ENCODE results near the gene KLHL8. TPM values are rescaled to one million over a fixed set of nuclear protein-coding genes. Genes with fewer than 3 reads are reported as not detected.

Gene KLHL8
- total RNA-seq: 58.7 TPM

DNA sequence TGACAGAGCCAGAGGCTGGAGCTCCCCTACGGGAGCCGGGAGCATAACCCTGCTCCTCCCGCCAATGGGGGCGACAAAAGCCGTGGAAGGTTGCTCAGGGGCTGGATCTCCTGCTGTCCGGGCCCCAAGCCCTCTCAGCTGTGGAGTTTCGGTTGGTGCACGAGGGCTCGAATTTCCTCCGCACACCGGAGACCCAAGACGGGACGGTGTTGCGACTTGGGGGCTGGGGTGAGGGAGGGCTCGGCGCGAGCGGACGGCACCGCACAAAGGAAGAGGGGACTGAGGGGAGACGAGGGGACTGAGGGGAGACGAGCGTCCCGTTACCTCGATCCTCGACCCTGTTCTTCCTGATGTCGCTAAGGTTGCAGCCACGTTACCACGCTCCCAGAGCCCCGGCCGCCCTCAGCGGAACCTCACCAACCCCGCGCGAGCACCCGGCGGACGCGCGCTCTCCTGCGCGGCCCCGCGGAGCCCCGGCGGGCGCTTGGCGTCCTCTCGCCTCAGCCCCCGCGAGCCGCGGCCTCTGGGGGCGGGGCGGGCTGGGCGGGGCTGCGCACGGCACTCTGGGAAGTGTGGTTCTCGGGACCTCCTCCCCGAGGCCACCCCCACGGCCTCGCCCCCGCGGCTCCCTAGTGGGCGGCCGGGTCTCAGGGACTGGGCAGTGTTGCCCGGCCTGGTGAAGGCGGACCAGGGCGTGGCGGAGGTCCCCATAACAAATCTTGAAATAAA lies at the start of gene KLHL8:
Gene KLHL8 (minus strand): TSS at position 525 of the 729 bp plus-strand sequence. CDS start 25,079 bp downstream, outside the sequence.

Other genes with a start within 250 kb of the KLHL8 start
- 0.27 TPM for gene HSD17B13, start 102.3 kb upstream of the KLHL8 start, total RNA-seq
- gene HSD17B11, start 170.6 kb upstream of the KLHL8 start, total RNA-seq: 30.1 TPM
- 34.5 TPM for gene NUDT9, start 202.0 kb upstream of the KLHL8 start, total RNA-seq